ENCODE results near the gene TUBB3. TPM values are rescaled to one million over a fixed set of nuclear protein-coding genes. Genes with fewer than 3 reads are reported as not detected.
A peak's percentile ranks its signal among the peaks of the same experiment; 100 is the strongest.

Gene TUBB3
- total and polyA plus RNA-seq, 2 of the 4 experiments (the other 2 are of a cell fraction): 311 to 410 TPM

DNA sequence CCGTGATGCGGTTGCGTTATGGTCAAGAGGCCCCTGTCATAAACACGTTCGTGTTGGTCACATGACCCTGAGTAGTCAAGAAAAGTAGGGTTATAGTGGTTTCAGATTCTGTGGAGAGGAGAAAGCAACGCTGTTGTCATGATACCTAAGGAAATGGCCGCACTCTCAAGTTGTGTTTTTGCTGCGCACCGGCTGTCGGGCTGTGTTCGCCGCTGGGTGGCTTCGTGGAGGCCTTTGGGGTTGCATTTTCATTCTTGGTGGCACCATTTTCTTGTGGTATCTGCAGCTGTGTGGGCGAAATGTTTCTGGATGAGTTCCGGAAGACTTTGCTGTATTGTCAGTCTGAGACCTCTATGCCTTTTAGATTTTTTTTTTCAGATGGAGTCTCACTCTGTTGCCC, 60.4 kb downstream of the TUBB3 start:
- CTCF ChIA-PET: no interaction called here
- in situ Hi-C loops (cut with MboI; ENCODE audit: low sequenced_read_pairs) (no loop called here), dilution Hi-C loops (cut with HindIII; ENCODE audit: low sequenced_read_pairs, unreplicated experiment) (no loop called here)

More for the DNA sequence above, 60.4 kb downstream of the TUBB3 start:
- intact Hi-C loops (cut with micrococcal nuclease): no loop called here
- no peak overlapping the region for H3K27ac ChIP-seq (ENCODE audit: insufficient read depth, low read length)
- H3K4ac ChIP-seq (ENCODE audit: low read depth, low read length): no peak overlapping the region
- no peaks in the 10 kb centered on the region for H3K27me3 ChIP-seq (ENCODE audit: control insufficient read depth, insufficient read depth, low read length)
- no peak for DNase-seq
- H3K4me2 ChIP-seq (ENCODE audit: low read depth, low read length): no peak overlapping the region
- H2AK5ac ChIP-seq (ENCODE audit: low read depth, low read length): no peak overlapping the region
- no peak for ATAC-seq (ENCODE audit: low read depth)
- H3K9ac ChIP-seq (ENCODE audit: low read depth, low read length): no peak overlapping the region
- H2BK20ac ChIP-seq (ENCODE audit: low read depth, low read length): no peak overlapping the region
- H3K79me1 ChIP-seq (ENCODE audit: low read depth in 1 of 2, low read length in 2 of 2): peaks cover 7 to 22% of the 10 kb centered on the region in 2 experiments; a peak in 3 of 4 replicates
- POLR2A ChIA-PET (ENCODE audit: unreplicated experiment): no interaction called here
- 97% methylated on average over 10 of the region's 15 CpGs; no CpG with 5 or more reads in 1 of the 2 experiments for WGBS, 2 experiments (ENCODE audit: extremely low coverage in 2 of 2, insufficient read length in 1 of 2)
- no peak overlapping the region for H3K18ac ChIP-seq (ENCODE audit: low read depth, low read length)
- H3K4me3 ChIP-seq (ENCODE audit: insufficient read depth, low read depth, low read length): no peak overlapping the region
- H2AFZ ChIP-seq (replicated peaks; ENCODE audit: low read length, poor library complexity): peak overlapping the region; percentile 43
- no peak overlapping the region for H3K14ac ChIP-seq (replicated peaks; ENCODE audit: low read depth, low read length)
- H3K23ac ChIP-seq (ENCODE audit: low read depth, low read length): no peak overlapping the region
- peaks cover 63% of the 10 kb centered on the region for H3K36me3 ChIP-seq (ENCODE audit: control insufficient read depth, insufficient read depth, low read length)
- H4K91ac ChIP-seq (ENCODE audit: insufficient read depth, low read depth, low read length): no peak overlapping the region
- H4K8ac ChIP-seq (ENCODE audit: low read depth in 2 of 2, low read length in 2 of 2): no peak overlapping the region
- BruUV-seq (replicated peaks): no TSS peak
- no peak overlapping the region for H2BK5ac ChIP-seq (ENCODE audit: low read depth, low read length, poor library complexity, severe bottlenecking)
- no peak overlapping the region for H2BK15ac ChIP-seq (ENCODE audit: low read depth, low read length)
- no peaks in the 10 kb centered on the region for H3K9me1 ChIP-seq (ENCODE audit: insufficient read depth, low read length)
- no peak overlapping the region for H2AK9ac ChIP-seq (replicated peaks; ENCODE audit: low read depth, low read length, poor library complexity)
- no peaks in the 10 kb centered on the region for H4K20me1 ChIP-seq (ENCODE audit: insufficient read depth, low read length)
- H3K4me1 ChIP-seq (ENCODE audit: control insufficient read depth, insufficient read depth, low read length): no peaks in the 10 kb centered on the region
- no peak overlapping the region for H3K56ac ChIP-seq (ENCODE audit: extremely low read depth, insufficient read depth, low read length)
- no peaks in the 10 kb centered on the region for H3K9me3 ChIP-seq (ENCODE audit: control insufficient read depth, insufficient read depth, low read length)
- TF ChIP-seq FOS (IDR thresholded peaks at IDR 0.05; ENCODE audit: low read depth, low read length) (no peak), RAD21 (IDR thresholded peaks at IDR 0.05; ENCODE audit: low read length) (no peak), RFX5 (IDR thresholded peaks at IDR 0.05; ENCODE audit: low read depth, low read length) (no peak), CHD1 (IDR thresholded peaks at IDR 0.05; ENCODE audit: low read depth, low read length) (no peak), POLR2A (IDR thresholded peaks at IDR 0.05; ENCODE audit: low read depth, low read length) (no peak), RCOR1 (IDR thresholded peaks at IDR 0.05; ENCODE audit: insufficient replicate concordance, low read length) (no peak), BHLHE40 (IDR thresholded peaks at IDR 0.05; ENCODE audit: low read depth, low read length) (no peak), MXI1 (IDR thresholded peaks at IDR 0.05; ENCODE audit: borderline replicate concordance, low read depth, low read length) (no peak)
- TF ChIP-seq, protein P1, sequence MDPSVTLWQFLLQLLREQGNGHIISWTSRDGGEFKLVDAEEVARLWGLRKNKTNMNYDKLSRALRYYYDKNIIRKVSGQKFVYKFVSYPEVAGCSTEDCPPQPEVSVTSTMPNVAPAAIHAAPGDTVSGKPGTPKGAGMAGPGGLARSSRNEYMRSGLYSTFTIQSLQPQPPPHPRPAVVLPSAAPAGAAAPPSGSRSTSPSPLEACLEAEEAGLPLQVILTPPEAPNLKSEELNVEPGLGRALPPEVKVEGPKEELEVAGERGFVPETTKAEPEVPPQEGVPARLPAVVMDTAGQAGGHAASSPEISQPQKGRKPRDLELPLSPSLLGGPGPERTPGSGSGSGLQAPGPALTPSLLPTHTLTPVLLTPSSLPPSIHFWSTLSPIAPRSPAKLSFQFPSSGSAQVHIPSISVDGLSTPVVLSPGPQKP (IDR thresholded peaks at IDR 0.05; ENCODE audit: borderline replicate concordance, low read depth, low read length): no peak
- H2BK120ac ChIP-seq (ENCODE audit: low read depth, low read length): no peak overlapping the region
- no peak overlapping the region for H4K5ac ChIP-seq (ENCODE audit: low read depth, low read length)

Measured in IMR-90 (cell line).